ENCODE results near the gene PSMA4.

- TF ChIP-seq SIN3A (IDR thresholded peaks at IDR 0.05; ENCODE audit: borderline replicate concordance, insufficient read depth, low read length): no peak
- TF ChIP-seq POLR2AphosphoS5 (IDR thresholded peaks at IDR 0.05; ENCODE audit: low read depth, low read length): no peak
- no peak for TF ChIP-seq TAF1 (IDR thresholded peaks at IDR 0.05; ENCODE audit: borderline replicate concordance, insufficient read depth, low read length)
- TF ChIP-seq REST (IDR thresholded peaks at IDR 0.05; ENCODE audit: insufficient read depth in 1 of 2, low read depth in 2 of 2, low read length in 2 of 2): no peak
These were observed 16.0 kb upstream of the PSMA4 start for GRCh38 chr15:78524230-78524629.
